NCI-H526 treated with DMSO at 0.1 percent for 48 hours (cell line): ENCODE data around the gene TRIM8.
"Not testable (repeated sequence)": the region's sequence is repeated elsewhere in the genome, so short reads cannot be mapped to it uniquely, and the experiment has no call there.

ENCODE experiments used
- DNase-seq: peaks from one replicate; lab custom pipeline; 2025; lab: John Stamatoyannopoulos, UW

TRIM8 gene

DNA sequence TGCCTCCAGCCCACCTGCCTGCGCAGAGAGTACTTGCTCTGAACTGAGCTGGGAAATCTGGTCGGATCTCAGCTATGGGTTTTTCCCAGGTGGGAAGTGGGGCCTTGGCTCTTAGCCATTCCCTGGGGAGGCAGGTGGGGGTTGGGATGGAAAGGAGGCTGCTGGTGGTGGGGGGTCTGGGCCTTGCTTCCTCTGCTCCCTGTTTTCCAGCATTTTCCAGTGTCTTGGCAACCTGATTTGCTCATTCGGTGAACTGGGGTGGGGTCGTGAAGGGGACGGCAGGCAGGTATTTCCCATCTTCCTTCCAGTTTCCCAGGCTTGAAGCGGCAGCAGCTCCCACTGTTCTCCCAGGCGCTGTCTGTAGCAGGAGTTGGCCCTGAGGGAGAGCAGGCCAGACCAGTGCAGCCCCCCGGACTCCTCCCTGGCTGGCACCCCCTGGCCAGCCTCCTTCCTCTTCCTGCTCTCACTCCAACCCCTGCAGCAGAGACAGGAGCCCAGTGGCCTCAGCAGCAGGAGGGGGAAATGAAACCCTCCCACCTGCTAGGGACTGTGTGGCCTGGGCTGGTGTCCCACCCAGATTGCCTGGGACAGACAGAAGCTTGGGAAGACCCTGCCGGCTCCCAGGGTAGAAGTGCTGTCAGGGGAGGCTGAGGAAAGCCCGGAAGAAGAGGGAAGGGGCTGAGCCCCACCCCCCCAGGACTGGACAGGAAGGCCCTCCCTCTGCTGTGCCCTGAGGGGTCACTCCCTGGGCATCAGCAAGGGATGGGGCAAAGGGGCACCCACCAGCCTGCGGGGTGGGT lies 6.6 kb downstream of the TRIM8 start:
- DNase-seq: no peak

DNA sequence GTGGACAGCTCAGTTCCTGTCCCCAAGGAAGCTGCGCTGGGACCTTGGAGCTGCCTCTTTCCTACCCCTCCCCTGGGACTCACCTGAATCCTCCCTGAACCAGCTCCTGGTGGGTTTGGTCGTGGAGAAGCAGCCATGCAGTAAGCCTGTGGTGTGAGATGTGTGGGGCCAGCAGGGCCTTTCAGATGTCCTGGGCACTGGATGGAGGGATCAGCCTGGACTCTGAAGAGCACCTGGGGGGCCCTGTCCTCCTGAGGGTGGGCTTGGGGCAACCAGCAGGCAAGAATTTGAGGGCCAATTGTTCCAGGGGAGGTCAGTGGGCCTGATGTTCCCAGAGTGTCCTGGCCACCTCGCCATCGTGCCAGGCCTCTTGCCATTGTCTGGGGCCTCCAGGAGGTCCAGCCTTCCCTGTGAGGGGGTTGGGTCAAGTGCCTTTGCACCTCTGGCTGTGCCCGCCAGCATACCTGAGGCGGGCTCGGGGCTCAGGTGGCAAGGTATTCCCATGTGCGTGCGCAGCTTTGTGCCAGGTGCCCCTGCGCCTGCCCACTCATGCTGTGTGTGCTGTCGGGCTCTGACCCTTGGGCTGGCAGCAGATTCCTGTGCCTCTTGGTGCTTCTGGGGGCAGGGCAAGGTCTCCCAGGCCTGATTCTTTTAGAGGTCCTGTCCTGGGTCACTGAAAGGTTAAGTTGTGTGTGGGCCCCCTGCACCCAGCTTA lies 7.3 kb downstream of the TRIM8 start:
- DNase-seq: no peak

DNA sequence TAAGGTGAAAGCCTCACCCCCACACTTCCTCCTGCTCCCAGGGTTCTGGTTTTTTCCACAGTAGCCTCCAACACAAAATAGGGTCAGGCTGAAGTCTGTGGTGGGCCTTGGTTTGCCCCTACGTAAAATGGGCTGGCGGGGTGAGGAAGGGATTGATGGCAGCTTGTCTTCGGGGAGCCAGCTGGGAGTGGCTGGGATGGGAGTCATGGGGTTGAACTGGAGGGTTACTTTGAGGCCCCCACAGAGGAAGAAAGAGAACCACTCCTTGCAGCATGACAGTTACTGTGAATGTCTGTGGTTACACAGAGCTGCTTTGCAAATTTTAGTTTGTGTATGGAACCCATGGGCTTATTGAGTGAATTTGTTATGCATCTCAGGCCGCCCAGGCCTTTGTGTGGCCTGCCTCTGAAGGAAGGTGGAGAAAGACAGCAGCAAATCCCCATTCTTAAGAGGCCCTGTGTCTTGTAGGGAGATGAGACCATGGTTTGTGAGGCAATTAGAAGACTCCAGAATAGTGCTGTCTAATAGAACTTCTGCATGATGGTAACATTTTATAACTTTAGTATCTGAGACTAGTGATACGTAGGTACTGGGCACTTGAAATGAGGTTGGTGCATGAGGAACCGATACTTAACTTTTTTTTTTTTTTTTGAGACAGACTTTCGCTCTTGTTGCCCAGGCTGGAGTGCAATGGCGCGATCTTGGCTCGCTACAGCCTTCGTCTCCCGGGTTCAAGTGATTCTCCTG lies 8.1 kb downstream of the TRIM8 start:
- DNase-seq: no peak

DNA sequence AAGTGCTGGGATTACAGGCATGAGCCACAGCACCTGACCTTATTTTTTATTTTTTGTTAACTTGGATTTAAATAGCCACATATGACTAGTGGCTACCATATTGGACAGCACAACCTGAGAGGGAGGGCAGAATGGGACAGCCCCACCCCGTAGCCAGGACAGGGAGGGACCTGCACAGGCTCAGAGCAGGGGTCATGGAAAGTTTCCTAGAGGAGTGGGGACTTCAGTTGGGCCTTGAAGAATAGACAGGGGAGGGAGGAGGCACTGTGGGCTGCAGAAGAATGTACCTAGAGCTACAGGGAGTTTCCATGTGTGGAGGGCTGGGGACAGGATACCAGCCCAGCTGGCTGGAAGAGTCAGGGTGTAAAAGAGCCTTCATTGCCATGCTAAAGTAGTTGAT lies 8.8 kb downstream of the TRIM8 start:
- DNase-seq: no peak

DNA sequence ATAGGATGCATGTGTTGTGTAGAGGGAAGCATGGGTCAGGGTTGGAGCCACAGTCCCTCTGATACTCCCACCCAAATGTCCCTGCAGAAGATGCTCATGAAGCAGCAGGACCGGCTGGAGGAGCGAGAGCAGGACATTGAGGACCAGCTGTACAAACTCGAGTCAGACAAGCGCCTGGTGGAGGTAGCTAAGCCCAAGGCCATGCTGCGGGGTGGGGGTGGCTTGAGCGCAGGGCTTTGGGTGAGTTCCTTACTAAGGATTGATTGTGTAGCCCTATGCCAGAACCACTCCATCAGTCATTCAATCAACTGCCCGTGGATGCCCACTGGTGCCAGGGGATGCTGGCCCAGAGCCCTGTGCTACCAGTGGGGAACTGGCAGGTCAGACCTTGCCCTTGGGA lies 10.3 kb downstream of the TRIM8 start:
- no peak for DNase-seq

DNA sequence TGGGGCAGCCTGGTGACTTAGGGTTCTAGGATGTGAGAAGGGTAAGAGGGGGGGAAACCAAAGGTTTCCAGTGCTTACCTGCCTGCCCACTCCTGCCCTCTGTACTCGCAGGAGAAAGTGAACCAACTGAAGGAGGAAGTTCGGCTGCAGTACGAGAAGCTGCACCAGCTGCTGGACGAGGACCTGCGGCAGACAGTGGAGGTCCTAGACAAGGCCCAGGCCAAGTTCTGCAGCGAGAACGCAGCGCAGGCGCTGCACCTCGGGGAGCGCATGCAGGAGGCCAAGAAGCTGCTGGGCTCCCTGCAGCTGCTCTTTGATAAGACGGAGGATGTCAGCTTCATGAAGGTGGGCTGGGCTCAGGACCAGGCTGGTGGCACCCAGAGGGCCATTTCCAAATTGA lies 10.7 kb downstream of the TRIM8 start:
- no peak for DNase-seq

DNA sequence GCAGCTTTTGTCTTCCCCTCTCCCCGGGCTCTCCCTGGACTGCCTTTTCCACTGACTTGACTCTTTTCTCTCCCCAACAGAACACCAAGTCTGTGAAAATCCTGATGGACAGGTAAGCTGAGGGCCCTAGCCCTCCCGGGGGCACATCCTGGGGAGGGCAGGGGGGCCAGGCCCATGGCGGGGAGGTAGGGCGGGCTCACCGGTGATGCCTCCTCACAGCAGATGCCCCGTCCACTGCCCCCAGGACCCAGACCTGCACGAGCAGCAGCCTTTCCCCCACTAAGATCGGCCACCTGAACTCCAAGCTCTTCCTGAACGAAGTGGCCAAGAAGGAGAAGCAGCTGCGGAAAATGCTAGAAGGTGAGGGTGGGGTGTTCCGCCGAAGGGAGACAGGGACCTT lies 11.7 kb downstream of the TRIM8 start:
- DNase-seq: no peak

DNA sequence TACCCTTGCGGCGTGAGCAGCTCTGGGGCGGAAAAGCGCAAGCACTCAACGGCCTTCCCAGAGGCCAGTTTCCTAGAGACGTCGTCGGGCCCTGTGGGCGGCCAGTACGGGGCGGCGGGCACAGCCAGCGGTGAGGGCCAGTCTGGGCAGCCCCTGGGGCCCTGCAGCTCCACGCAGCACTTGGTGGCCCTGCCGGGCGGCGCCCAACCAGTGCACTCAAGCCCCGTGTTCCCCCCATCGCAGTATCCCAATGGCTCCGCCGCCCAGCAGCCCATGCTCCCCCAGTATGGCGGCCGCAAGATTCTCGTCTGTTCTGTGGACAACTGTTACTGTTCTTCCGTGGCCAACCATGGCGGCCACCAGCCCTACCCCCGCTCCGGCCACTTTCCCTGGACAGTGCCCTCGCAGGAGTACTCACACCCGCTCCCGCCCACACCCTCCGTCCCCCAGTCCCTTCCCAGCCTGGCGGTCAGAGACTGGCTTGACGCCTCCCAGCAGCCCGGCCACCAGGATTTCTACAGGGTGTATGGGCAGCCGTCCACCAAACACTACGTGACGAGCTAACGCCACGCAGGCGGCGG lies 12.6 kb downstream of the TRIM8 start:
- no peak for DNase-seq

DNA sequence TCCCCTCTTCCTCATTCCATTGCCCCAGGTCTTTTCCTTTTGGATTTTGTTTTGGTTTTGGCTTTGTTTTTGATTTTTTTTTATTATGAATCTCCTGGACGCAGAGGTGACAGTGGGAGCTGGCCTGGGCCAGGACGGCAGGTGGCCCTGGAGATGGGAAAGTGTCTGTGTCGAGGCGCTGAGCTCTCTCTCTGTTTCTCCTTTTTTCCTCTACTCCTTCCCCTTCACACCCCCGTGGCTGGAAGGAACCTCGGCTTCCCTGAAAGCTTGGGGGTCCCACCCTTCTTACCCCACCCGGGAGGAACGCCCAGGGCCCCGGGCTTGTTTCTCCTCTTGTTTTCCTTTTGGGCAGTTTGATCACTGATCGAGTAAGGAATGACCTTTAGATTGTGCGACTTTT lies 13.2 kb downstream of the TRIM8 start:
- no peak for DNase-seq

DNA sequence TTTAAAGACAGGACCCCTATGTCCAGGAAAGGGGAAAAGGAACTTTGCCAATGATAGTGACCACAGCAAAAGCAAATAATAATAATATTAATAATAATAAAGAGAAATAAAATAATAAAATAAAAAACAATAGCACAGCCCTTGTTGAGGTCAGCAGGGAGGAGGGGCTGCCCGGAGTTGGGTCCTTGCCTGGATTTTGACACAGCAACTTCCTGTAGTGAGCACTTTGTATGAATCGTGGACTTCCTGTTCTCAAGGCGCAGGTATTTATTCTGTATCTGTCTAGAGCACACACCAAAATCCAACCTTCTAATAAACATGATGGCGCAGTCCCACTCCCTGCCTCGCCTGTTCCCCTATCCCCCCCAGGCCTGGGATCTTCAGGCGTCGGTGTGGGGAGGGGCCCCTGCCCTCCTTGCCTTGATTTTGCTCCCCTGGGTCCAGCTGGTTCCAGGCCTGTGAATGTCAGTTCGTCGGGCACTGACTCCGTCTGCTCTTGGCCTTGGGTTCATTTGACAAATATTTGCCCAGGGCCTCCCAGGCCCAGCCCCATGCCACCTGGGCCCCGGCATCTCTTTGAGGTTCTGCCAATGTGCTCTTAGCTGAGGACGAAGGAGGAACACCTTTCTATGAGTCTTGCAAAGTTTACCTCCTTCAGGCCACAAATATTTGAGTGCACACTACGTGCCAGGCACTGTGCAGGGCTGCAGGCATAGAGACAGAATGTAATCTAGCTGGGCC lies 13.9 kb downstream of the TRIM8 start:
- DNase-seq: no peak

DNA sequence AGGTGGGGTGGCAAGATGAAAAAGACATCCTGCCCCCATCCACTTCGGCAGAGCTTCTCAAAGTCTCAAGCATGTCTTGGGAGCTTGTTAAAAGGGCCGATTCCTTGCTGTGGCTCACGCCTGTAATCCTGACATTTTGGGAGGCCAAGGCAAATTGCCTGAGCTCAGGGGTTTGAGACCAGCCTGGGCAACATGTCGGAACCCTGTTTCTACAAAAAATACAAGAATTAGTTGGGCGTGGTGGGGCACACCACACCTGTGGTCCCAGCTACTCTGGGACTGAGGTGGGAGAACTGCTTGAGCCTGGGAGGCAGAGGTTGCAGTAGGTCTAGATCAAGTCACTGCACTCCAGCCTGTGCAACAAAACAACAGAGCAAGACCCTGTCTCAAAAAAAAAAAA lies 14.5 kb downstream of the TRIM8 start:
- no peak for DNase-seq

DNA sequence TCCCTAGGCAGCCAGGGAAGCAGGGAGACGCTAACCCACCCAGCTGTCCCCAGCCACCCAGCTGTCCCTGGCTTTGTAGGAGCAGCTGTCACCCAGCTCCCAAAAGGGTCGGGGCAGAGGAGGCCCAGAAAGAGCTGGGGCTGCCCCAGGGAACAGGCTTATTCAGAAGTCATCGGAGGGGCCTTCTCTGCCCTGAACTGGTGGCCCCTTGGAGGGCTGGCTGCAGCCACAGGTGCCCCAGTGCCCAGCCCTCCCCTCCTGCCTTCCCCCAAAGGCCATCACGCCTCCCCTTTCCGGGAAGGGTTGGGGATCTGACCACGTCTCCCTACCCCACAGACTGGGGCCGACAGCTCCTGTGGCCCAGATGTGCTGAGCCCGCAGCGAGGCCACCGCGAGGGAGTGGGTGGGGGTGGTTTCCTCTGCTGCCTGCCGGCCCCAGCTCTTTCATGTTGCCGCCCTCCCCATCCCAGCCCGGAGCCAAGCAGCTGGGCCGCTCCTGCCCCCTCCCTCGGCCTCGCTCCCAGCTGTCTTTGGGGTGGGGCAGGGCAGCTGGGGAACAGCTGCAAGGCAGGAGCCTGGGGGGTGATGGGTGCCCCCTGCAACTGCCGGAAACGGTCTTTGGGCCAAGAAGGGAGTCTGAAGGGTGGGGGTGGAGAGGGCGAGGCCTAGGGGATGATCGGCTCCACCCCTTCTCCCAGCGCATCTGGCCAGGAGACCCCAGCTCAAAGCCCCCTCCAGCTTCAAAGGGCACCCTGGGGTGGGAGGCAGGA lies 16.8 kb downstream of the TRIM8 start:
- no peak for DNase-seq

DNA sequence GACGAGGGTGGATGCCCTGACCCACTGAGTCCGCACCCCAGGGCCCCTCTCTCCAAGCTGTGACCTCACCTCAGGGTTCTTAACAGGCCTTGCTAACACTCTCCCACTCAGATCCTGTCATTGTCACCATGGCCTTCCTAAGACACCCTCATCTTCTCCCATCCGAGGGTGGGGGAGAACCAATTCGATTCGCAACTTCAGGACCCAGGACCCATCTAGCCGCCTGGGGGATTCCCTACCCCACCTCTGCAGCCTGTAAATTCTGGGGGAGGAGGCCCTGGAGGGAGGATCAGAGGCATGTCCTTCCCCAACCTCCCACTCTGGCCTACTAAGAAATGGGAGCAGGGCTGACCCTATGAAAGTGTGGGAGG lies 17.4 kb downstream of the TRIM8 start:
- no peak for DNase-seq

DNA sequence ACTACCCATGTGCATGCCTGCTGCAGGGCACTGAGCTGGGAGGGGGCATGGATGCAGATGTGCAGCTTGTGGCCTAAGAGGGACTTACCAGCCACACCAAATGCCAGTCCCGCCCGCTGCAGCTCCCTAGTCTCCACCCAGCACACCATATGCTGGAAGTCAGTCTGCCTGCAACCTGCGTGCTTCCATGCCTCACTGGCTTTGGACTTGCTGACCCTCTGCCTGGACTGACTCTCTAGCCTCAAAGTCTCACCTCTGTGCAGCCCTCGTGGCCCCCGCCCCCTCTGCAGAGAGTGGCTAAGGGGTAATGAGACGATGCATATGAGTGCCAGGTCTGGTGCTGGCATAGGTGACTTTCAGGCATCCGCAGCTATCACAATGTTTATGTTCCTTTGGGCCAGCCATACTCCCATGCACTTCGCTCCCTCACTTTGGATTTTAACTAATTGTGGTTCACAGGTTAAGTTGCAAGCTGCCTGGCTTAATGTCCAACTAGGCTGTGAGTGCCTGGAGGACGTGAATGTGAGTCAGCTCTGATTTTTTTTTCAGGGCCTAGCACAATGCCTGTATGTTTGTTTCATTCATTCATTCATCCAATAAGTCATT lies 21.7 kb downstream of the TRIM8 start:
- no peak for DNase-seq

DNA sequence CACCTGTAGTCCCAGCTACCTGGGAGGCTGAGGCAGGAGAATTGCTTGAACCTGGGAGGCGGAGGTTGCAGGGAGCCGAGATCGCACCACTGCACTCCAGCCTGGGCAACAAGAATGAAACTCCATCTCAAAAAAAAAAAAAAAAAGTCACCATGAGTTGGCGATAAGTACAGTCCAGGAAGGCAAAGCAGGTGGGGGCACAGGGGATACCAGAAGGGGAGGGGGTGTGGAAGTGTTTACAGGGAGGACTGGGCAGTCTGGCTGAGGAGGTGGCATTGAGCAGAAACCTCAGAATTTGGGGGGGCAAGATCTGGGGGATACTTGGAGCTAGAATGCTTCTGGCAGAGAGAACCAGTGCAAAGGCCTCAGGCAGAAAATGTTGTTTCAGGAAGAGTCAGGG lies 23.1 kb downstream of the TRIM8 start:
- DNase-seq: not testable (repeated sequence)

DNA sequence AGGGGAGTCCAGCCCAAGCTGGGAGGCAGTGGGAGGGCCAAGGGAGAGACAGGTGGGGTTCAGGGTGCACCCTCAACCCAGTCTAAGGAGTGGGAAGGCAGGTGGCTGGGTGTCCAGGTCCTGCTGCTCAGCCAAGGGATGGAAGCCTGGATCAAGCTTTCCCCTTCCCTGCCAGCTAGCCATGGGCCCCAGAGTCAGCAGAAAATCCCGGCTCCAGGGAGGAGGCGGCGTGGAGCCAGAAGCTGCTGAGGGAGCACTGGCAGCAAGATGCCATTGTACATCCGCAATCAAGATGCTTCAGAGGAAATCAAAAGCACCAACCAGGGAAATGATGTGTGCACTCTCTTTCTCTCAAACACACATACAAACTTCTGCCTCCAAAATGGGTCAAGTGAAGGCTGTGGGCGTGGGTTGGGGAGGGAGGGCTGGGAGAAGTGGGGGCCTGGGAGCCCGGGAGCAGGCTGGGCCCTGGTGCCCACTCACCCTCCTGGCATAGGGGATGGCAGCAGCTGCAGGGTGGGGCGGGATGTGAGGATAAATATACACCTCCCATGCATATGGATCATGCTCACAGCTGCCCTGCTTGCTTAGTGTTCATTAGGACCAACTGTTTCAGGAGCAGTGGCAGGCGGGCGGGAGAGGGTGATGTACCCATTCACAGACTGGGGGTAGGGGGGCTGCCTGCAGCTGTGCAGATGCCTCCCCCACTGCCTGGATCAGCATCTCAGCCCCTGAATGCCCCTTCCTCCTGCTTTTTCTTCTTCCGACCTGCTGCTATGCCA lies 24.2 kb downstream of the TRIM8 start:
- no peak for DNase-seq

DNA sequence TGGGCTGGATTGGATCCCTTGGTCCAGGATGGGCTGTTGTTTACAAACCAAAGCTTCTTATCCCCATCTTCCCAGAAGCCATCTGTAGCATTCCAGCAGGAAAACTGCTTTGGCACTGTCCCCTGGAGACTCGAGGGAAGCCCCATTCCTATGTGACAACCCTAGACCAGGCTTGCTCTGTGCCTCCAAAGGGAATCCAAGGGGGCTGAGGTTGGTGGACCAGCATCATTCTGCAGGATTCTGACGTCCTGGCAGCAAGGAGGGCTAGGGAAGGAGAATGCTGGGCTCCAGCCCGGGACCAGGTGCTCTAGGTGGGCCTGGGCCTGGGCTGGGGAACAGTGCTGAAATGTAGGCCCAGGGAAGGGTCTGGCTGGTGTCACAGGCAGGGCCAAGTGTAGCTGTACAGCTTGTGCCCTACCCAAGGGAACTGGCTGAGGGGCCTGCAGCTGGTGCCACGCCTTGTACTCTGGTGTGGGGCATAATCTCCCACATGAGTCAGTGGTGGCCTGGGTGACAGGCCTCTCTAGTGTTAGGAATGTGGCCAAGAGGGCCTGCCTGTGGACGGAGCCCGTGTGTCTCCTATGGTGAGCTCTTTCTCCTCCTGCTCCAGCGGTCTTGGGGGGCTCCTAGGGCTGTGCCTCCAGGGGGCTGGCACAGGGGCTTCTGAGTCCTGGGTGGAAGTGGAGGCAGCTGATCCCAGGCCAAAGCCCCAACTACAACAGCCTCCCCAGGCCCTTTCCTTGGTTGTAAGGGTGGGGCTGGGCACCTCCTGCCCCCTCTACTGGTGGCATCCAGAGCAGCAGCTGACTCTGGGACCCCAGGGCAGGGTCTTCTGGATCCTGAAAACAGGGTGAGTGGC lies 25.2 kb downstream of the TRIM8 start:
- DNase-seq: no peak

DNA sequence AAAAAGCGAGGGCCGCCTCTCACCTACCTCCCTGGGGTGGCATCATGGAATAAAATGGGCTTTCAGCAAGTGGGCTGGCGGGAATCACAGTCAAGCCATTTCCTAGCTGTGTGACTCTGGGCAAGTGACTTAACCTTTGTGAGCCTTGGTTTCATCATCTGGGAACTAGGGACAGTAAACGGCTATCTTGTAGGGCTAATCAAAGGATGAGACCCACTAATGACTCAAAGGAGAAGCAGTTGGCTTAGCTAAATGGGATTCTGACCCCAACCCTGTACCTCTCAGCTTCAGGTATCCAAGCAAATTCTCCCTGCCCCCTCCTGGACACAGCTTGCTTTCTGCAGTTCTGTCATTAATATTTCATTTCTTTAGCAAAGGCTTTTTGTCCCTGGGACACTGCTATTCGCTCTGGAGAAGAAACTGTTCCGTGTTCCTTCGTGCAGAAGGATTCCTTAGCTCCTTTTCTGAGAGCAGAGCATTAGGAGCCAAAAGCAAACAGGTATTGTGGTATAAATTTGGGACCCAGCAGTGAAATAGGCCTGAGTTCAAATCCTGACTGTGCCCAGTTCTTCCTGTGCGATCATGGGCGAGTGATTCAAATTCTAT lies 25.9 kb downstream of the TRIM8 start:
- no peak for DNase-seq
